Measurements from ENCODE around the gene RAB11FIP4. TPM values are rescaled to one million over a fixed set of nuclear protein-coding genes. Genes with fewer than 3 reads are reported as not detected.

Gene RAB11FIP4
- total and polyA plus RNA-seq, 2 of the 8 experiments (the other 6 are each of a cell fraction or from before 2014, with no cell fraction given): 21.7 to 53.2 TPM

DNA sequence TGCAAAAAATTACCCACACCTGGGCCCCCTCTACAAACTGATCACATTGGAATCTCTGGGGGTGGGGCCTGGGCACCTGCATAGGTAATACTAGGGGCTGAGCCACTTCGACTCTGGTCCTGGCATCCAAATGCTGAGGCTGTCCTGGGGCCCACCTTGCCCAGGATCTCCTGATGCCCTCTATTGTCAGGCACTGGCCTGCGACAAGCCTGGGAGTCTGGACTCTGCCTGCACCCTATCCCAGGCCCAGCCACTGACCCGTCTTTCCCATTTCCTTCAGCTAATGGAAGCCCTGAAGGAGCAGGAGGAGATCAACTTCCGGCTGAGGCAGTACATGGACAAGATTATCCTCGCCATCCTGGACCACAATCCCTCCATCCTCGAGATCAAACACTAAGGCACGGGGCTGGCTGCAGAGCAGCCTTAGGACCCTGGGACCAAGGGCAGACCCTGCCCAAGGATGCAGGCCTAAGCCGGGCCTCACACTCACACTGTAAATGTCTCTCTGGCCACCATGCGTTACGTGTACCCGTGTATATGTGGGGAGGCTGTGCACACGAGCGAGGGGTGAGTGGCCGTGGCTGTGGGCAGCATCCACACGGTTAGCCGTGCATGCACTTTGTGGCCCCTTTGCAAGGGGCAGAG, 140.0 kb downstream of the RAB11FIP4 start:
- Histone ChIP-seq H3K56ac (replicated peaks; ENCODE audit: insufficient read length, low read depth, low read length) (no peak overlapping the region), H3K4me2 (ENCODE audit: insufficient read depth in 1 of 2, low read depth in 2 of 2, low read length in 2 of 2) (no peak overlapping the region), H4K8ac (ENCODE audit: extremely low read depth, insufficient read depth, low read length) (no peak overlapping the region), H3K4me3 (ENCODE audit: extremely low read depth in 1 of 4, insufficient read depth in 2 of 4, low read depth in 3 of 4, low read length in 4 of 4) (no peak overlapping the region), H2BK15ac (ENCODE audit: low read length) (no peak overlapping the region), H2AFZ (ENCODE audit: low read length) (no peak overlapping the region), H2BK12ac (ENCODE audit: low read depth, low read length) (no peak overlapping the region), H4K20me1 (replicated peaks in 1 of 2; ENCODE audit: control insufficient read depth in 1 of 2, insufficient read depth in 2 of 2, low read length in 2 of 2) (no peaks in the 10 kb centered on the region), H3K23me2 (ENCODE audit: low read depth, low read length) (no peaks in the 10 kb centered on the region), H3K23ac (ENCODE audit: insufficient read length) (no peak overlapping the region), H3K27ac (ENCODE audit: low read depth, low read length) (no peak overlapping the region), H2AK5ac (ENCODE audit: low read depth, low read length) (no peak overlapping the region), H3K4ac (replicated peaks; ENCODE audit: insufficient read length, low read depth, low read length) (no peak overlapping the region), H3K4me1 (replicated peaks in 1 of 4; ENCODE audit: control insufficient read depth in 3 of 4, insufficient read depth in 4 of 4, low read length in 3 of 4) (peaks cover 0 to 4% (median 2%) of the 10 kb centered on the region in 4 experiments; a peak in 2 of 7 replicates), H3K79me1 (ENCODE audit: low read depth, low read length) (no peaks in the 10 kb centered on the region), H3K9me3 (ENCODE audit: insufficient read depth in 2 of 2, low read depth in 1 of 2, low read length in 1 of 2) (no peaks in the 10 kb centered on the region), H2BK120ac (replicated peaks; ENCODE audit: low read depth, low read length) (no peak overlapping the region), H3K14ac (ENCODE audit: insufficient read length) (no peak overlapping the region), H3K9ac (replicated peaks in 1 of 4; ENCODE audit: extremely low read depth in 1 of 4, low read depth in 3 of 4, low read length in 3 of 4) (no peak overlapping the region), H2BK5ac (ENCODE audit: low read depth, low read length) (0 out of 2 replicates have a peak overlapping the region, but pooled peaks have one; percentile 44), H2BK20ac (ENCODE audit: low read length) (no peak overlapping the region), H3K27me3 (replicated peaks in 1 of 4; ENCODE audit: control insufficient read depth in 3 of 4, extremely low read depth in 1 of 4, insufficient read depth in 3 of 4, low read length in 3 of 4) (no peaks in the 10 kb centered on the region), H3K36me3 (ENCODE audit: control insufficient read depth in 2 of 4, insufficient read depth in 4 of 4, low read length in 3 of 4) (peaks cover 8 to 28% (median 22%) of the 10 kb centered on the region in 4 experiments; a peak in 6 of 8 replicates), H4K5ac (ENCODE audit: insufficient read length, low read depth, low read length) (no peak overlapping the region), H4K91ac (replicated peaks; ENCODE audit: insufficient read length, low read length) (no peak overlapping the region), H3K79me2 (ENCODE audit: control insufficient read depth in 1 of 2, insufficient read depth in 2 of 2, low read length in 2 of 2) (no peaks in the 10 kb centered on the region), H3K18ac (ENCODE audit: extremely low read depth, low read length) (no peak overlapping the region)
- DNase-seq (ENCODE audit: low read depth in 1 of 2, low spot score in 2 of 2) (no peak), FAIRE-seq (no peak)
- ChIA-PET CTCF (ENCODE audit: partially characterized antibody) (interaction anchor here (0.6 to 16.9 kb wide), 12 partner anchors 9 to 311 kb away, joined by 3 to 325 read pairs (median 4); no protein-coding TSS in a partner anchor), POLR2A (ENCODE audit: partially characterized antibody) (no interaction called here)
- TF ChIP-seq CTBP2 (IDR thresholded peaks at IDR 0.05; ENCODE audit: borderline replicate concordance, insufficient read depth, insufficient read length, low read length) (no peak), CEBPB (IDR thresholded peaks at IDR 0.05; ENCODE audit: low read depth, low read length) (no peak), YY1 (IDR thresholded peaks at IDR 0.05; ENCODE audit: low read depth, low read length) (no peak), FOSL1 (IDR thresholded peaks at IDR 0.05; ENCODE audit: insufficient read depth, low read depth, low read length) (no peak), RAD21 (IDR thresholded peaks at IDR 0.05 in 1 of 2, conservative IDR thresholded peaks at IDR 0.05 in 1 of 2; ENCODE audit: low read depth in 2 of 2, low read length in 2 of 2) (no peak), CBX8 (IDR thresholded peaks at IDR 0.05; ENCODE audit: borderline replicate concordance, low read depth, low read length) (no peak), CHD2 (IDR thresholded peaks at IDR 0.05; ENCODE audit: low read length) (no peak), CBX5 (IDR thresholded peaks at IDR 0.05; ENCODE audit: low read depth, low read length) (no peak), KDM4A (IDR thresholded peaks at IDR 0.05; ENCODE audit: low read depth, low read length, severe bottlenecking) (no peak)
- 91% methylated on average over 16 of the region's 16 CpGs; no CpG with 5 or more reads in 1 of the 2 experiments for WGBS, 2 experiments (ENCODE audit: extremely low coverage in 1 of 2, insufficient coverage in 1 of 2, insufficient read length in 1 of 2, insufficient replicate concordance in 2 of 2, low coverage in 1 of 2, low lambda C conversion rate in 2 of 2, missing lambda C conversion rate in 1 of 2)
